Activated naive CD4-positive, alpha-beta T cell treated with anti-CD3 and anti-CD28 coated beads for 36 hours (primary cell): ENCODE results near the gene SPATA33. TPM values are rescaled to one million over a fixed set of nuclear protein-coding genes. Genes with fewer than 3 reads are reported as not detected.

Source experiments
- CTCF ChIA-PET: fragments of 350-600 bp; sonication (Branson Sonifier 250); formaldehyde crosslinking; loops from one replicate; lab custom pipeline; 2021; ENCODE audit warnings: antibody characterized with exemption; lab: Charles Lee
- DNase-seq: peaks from one replicate; pipeline ENCODE4 v3.0.0-alpha.2; 2020
- H3K27ac Mint-ChIP-seq: one replicate; pipeline ENCODE4 v1.8.0; 2021; ENCODE audit warnings: mild to moderate bottlenecking, mixed read lengths
- H3K27me3 Mint-ChIP-seq: one replicate; pipeline ENCODE4 v1.8.0; 2021; ENCODE audit warnings: low read depth, mixed read lengths
- H3K36me3 Mint-ChIP-seq: one replicate; pipeline ENCODE4 v1.8.0; 2021; ENCODE audit warnings: low read depth, mixed read lengths
- H3K4me1 Mint-ChIP-seq: one replicate; pipeline ENCODE4 v1.8.0; 2021; ENCODE audit warnings: low read depth, mixed read lengths
- H3K4me3 Mint-ChIP-seq: one replicate; pipeline ENCODE4 v1.8.0; 2021; ENCODE audit warnings: mild to moderate bottlenecking, moderate library complexity, mixed read lengths
- H3K9me3 Mint-ChIP-seq: one replicate; pipeline ENCODE4 v1.8.0; 2021; ENCODE audit warnings: mixed read lengths
- intact Hi-C: fragments of 100-400 bp; cut with micrococcal nuclease; formaldehyde crosslinking; loops from one replicate; pipeline ENCODE4 v1.15.1; 2023
- total RNA-seq, 2 experiments: library from RNA; stranded (reverse); gene quantifications; one replicate each; pipeline ENCODE4 v1.2.3, GENCODE V29; 2021

SPATA33 gene
- total RNA-seq, 2 experiments from 2014 or later: 6.5 to 7.0 TPM

GRCh38 chr16:89618109-89618998 is 39.3 kb upstream of the SPATA33 start:
- no peaks in the 10 kb centered on the region for H3K9me3 Mint-ChIP-seq
- peaks cover 5% of the 10 kb centered on the region for H3K27me3 Mint-ChIP-seq
- intact Hi-C loops: no loop called here
- H3K27ac Mint-ChIP-seq: no peak overlapping the region
- CTCF ChIA-PET: interaction anchor here (1.2 kb wide), 1 partner anchor 222 kb away, joined by 3 read pairs; no protein-coding TSS in a partner anchor
- peaks cover 12% of the 10 kb centered on the region for H3K4me1 Mint-ChIP-seq
- no peaks in the 10 kb centered on the region for H3K36me3 Mint-ChIP-seq
- no peak overlapping the region for H3K4me3 Mint-ChIP-seq
- no peak for DNase-seq

- Mint-ChIP-seq H3K27ac (no peak overlapping the region), H3K36me3 (no peaks in the 10 kb centered on the region), H3K9me3 (no peaks in the 10 kb centered on the region), H3K4me3 (no peak overlapping the region), H3K4me1 (peaks cover 12% of the 10 kb centered on the region), H3K27me3 (peaks cover 5% of the 10 kb centered on the region)
- DNase-seq: no peak
- intact Hi-C loops: no loop called here
- CTCF ChIA-PET: no interaction called here
Measured at GRCh38 chr16:89619840-89620239, 37.8 kb upstream of the SPATA33 start.

GRCh38 chr16:89620406-89620841 is 37.2 kb upstream of the SPATA33 start:
- Mint-ChIP-seq H3K9me3 (no peaks in the 10 kb centered on the region), H3K27ac (no peak overlapping the region), H3K27me3 (peaks cover 5% of the 10 kb centered on the region), H3K36me3 (no peaks in the 10 kb centered on the region), H3K4me1 (peaks cover 12% of the 10 kb centered on the region), H3K4me3 (no peak overlapping the region)
- intact Hi-C loops: no loop called here
- CTCF ChIA-PET: no interaction called here
- DNase-seq: no peak

GRCh38 chr16:89621136-89621697 is 36.4 kb upstream of the SPATA33 start:
- Mint-ChIP-seq H3K36me3 (no peaks in the 10 kb centered on the region), H3K4me1 (peaks cover 11% of the 10 kb centered on the region), H3K4me3 (no peak overlapping the region), H3K27ac (no peak overlapping the region), H3K27me3 (peaks cover 5% of the 10 kb centered on the region), H3K9me3 (no peaks in the 10 kb centered on the region)
- CTCF ChIA-PET: no interaction called here
- intact Hi-C loops: no loop called here
- no peak for DNase-seq

GRCh38 chr16:89621698-89622409 is 35.8 kb upstream of the SPATA33 start:
- H3K4me3 Mint-ChIP-seq: no peak overlapping the region
- CTCF ChIA-PET: no interaction called here
- no peaks in the 10 kb centered on the region for H3K36me3 Mint-ChIP-seq
- peaks cover 4% of the 10 kb centered on the region for H3K4me1 Mint-ChIP-seq
- H3K27ac Mint-ChIP-seq: no peak overlapping the region
- H3K27me3 Mint-ChIP-seq: peaks cover 5% of the 10 kb centered on the region
- intact Hi-C loops: no loop called here
- no peaks in the 10 kb centered on the region for H3K9me3 Mint-ChIP-seq
- DNase-seq: no peak

GRCh38 chr16:89623511-89624261 is 34.0 kb upstream of the SPATA33 start:
- H3K27ac Mint-ChIP-seq: no peak overlapping the region
- no peak for DNase-seq
- intact Hi-C loops: no loop called here
- peaks cover 5% of the 10 kb centered on the region for H3K27me3 Mint-ChIP-seq
- H3K4me3 Mint-ChIP-seq: no peak overlapping the region
- H3K4me1 Mint-ChIP-seq: no peaks in the 10 kb centered on the region
- H3K36me3 Mint-ChIP-seq: no peaks in the 10 kb centered on the region
- CTCF ChIA-PET: interaction anchor here (0.9 kb wide), 1 partner anchor 12 kb away, joined by 3 read pairs; no protein-coding TSS in a partner anchor
- H3K9me3 Mint-ChIP-seq: no peaks in the 10 kb centered on the region

GRCh38 chr16:89624777-89625761 is 32.6 kb upstream of the SPATA33 start:
- intact Hi-C loops: no loop called here
- H3K4me3 Mint-ChIP-seq: no peak overlapping the region
- H3K4me1 Mint-ChIP-seq: no peaks in the 10 kb centered on the region
- H3K27ac Mint-ChIP-seq: no peak overlapping the region
- no peak for DNase-seq
- H3K27me3 Mint-ChIP-seq: peaks cover 5% of the 10 kb centered on the region
- H3K9me3 Mint-ChIP-seq: no peaks in the 10 kb centered on the region
- CTCF ChIA-PET: no interaction called here
- no peaks in the 10 kb centered on the region for H3K36me3 Mint-ChIP-seq

- no peaks in the 10 kb centered on the region for H3K27me3 Mint-ChIP-seq
- no peaks in the 10 kb centered on the region for H3K4me1 Mint-ChIP-seq
- no peak for DNase-seq
- no peaks in the 10 kb centered on the region for H3K9me3 Mint-ChIP-seq
- CTCF ChIA-PET: interaction anchor here (0.6 kb wide), 1 partner anchor 315 kb away, joined by 6 read pairs; no protein-coding TSS in a partner anchor
- H3K4me3 Mint-ChIP-seq: no peak overlapping the region
- no peak overlapping the region for H3K27ac Mint-ChIP-seq
- intact Hi-C loops: no loop called here
- no peaks in the 10 kb centered on the region for H3K36me3 Mint-ChIP-seq
Measured at GRCh38 chr16:89629827-89630610, 27.6 kb upstream of the SPATA33 start.

GRCh38 chr16:89633064-89633631 is 24.5 kb upstream of the SPATA33 start:
- no peaks in the 10 kb centered on the region for H3K9me3 Mint-ChIP-seq
- DNase-seq: no peak
- peaks cover 3% of the 10 kb centered on the region for H3K27me3 Mint-ChIP-seq
- no peak overlapping the region for H3K4me3 Mint-ChIP-seq
- no peaks in the 10 kb centered on the region for H3K4me1 Mint-ChIP-seq
- no peak overlapping the region for H3K27ac Mint-ChIP-seq
- intact Hi-C loops: no loop called here
- CTCF ChIA-PET: interaction anchor here (0.6 to 2.1 kb wide), 3 partner anchors 8 to 160 kb away, joined by 3 to 6 read pairs (median 4); no protein-coding TSS in a partner anchor
- H3K36me3 Mint-ChIP-seq: no peaks in the 10 kb centered on the region
